SU-DHL-6 (cell line): ENCODE measurements around the gene SEMA6D.
"Not testable (repeated sequence)": the region's sequence is repeated elsewhere in the genome, so short reads cannot be mapped to it uniquely, and the experiment has no call there.

Experiments
- H2AFZ ChIP-seq: fragments of 200-600 bp; sonication (generic); 2 replicates; pipeline ENCODE4 v1.6.1; 2014; ENCODE audit warnings: low read depth, mild to moderate bottlenecking, moderate library complexity, mixed read lengths, antibody characterized with exemption, low read length; ENCODE audit not compliant: severe bottlenecking
- H3F3A ChIP-seq: fragments of 200-600 bp; shearing (Covaris generic); 2 replicates; pipeline ENCODE4 v1.6.0; 2016; ENCODE audit warnings: antibody characterized with exemption, mild to moderate bottlenecking; ENCODE audit not compliant: insufficient read depth
- H3K27ac ChIP-seq: fragments of 200-600 bp; sonication (generic); 2 replicates; pipeline ENCODE4 v1.5.1; 2016; ENCODE audit warnings: low read depth, mild to moderate bottlenecking, low read length, moderate library complexity, mixed read lengths
- H3K27me3 ChIP-seq: fragments of 200-600 bp; sonication (generic), shearing (Covaris generic); 2 replicates; pipeline ENCODE4 v1.6.0; 2014; ENCODE audit warnings: mild to moderate bottlenecking, low read length
- H3K36me3 ChIP-seq: fragments of 200-600 bp; sonication (generic); 2 replicates; pipeline ENCODE4 v1.6.1; 2014; ENCODE audit warnings: mild to moderate bottlenecking, low read length, mixed read lengths
- H3K4me2 ChIP-seq: fragments of 300-600, 200-600 bp; shearing (Covaris generic), sonication (generic); 2 replicates; pipeline ENCODE4 v1.6.0; 2014; ENCODE audit warnings: low read length, low read depth, mild to moderate bottlenecking; ENCODE audit not compliant: poor library complexity, severe bottlenecking
- H3K4me3 ChIP-seq: fragments of 200-600 bp; sonication (generic); 2 replicates; pipeline ENCODE4 v1.5.1; 2014; ENCODE audit warnings: antibody characterized with exemption, low read length, mild to moderate bottlenecking, mixed read lengths; ENCODE audit not compliant: insufficient read depth, poor library complexity, severe bottlenecking
- H3K79me2 ChIP-seq: fragments of 200-600 bp; sonication (generic); 2 replicates; pipeline ENCODE4 v1.6.1; 2014; ENCODE audit warnings: mild to moderate bottlenecking, low read length, moderate library complexity; ENCODE audit not compliant: insufficient read depth
- H3K9ac ChIP-seq: fragments of 200-600 bp; sonication (generic); 2 replicates; pipeline ENCODE4 v1.7.0; 2014; ENCODE audit warnings: mild to moderate bottlenecking, low read length
- H3K9me2 ChIP-seq: fragments of 200-600 bp; sonication (generic); replicated peaks from 2 replicates; pipeline ENCODE4 v1.6.1; 2014; ENCODE audit warnings: low read length; ENCODE audit not compliant: insufficient read depth
- H3K9me3 ChIP-seq: fragments of 200-600 bp; sonication (generic); 2 replicates; pipeline ENCODE4 v1.6.1; 2014; ENCODE audit warnings: low read length, mixed read lengths; ENCODE audit not compliant: insufficient read depth
- H4K20me1 ChIP-seq: fragments of 200-600 bp; sonication (generic); 2 replicates; pipeline ENCODE4 v1.6.1; 2014; ENCODE audit warnings: low read depth, mild to moderate bottlenecking, antibody characterized with exemption, low read length, moderate library complexity, mixed read lengths
- CTCF ChIP-seq: fragments of 200-600 bp; sonication (generic); IDR thresholded peaks from one replicate; pipeline ENCODE4 v1.5.1; 2017; ENCODE audit warnings: antibody characterized with exemption, mild to moderate bottlenecking, low read length, moderate library complexity; ENCODE audit not compliant: insufficient read depth, poor library complexity, severe bottlenecking
- EZH2phosphoT487 ChIP-seq: fragments of 200-600 bp; sonication (generic), shearing (Covaris generic); conservative IDR thresholded peaks from 2 replicates; pipeline ENCODE4 v1.6.1; 2018; ENCODE audit warnings: mild to moderate bottlenecking, antibody characterized with exemption, low read length, moderate library complexity, mixed read lengths

Gene SEMA6D

GRCh38 chr15:47736143-47736786, 19.0 kb downstream of the SEMA6D start:
- Histone ChIP-seq H3K79me2 (no peaks in the 10 kb centered on the region), H2AFZ (no peak overlapping the region), H3K4me3 (no peak overlapping the region), H3K4me2 (no peak overlapping the region), H3K27ac (no peak overlapping the region), H3K36me3 (no peaks in the 10 kb centered on the region), H3K9me2 (no peaks in the 10 kb centered on the region), H3K9me3 (no peaks in the 10 kb centered on the region), H3K27me3 (no peaks in the 10 kb centered on the region), H3F3A (no peaks in the 10 kb centered on the region), H3K9ac (no peak overlapping the region), H4K20me1 (no peaks in the 10 kb centered on the region)
- TF ChIP-seq CTCF (no peak), EZH2phosphoT487 (no peak)

GRCh38 chr15:47737477-47737876, 20.2 kb downstream of the SEMA6D start:
- Histone ChIP-seq H3K4me3 (no peak overlapping the region), H3K9ac (no peak overlapping the region), H2AFZ (no peak overlapping the region), H3K27me3 (no peaks in the 10 kb centered on the region), H3K79me2 (no peaks in the 10 kb centered on the region), H3F3A (no peaks in the 10 kb centered on the region), H3K36me3 (no peaks in the 10 kb centered on the region), H3K9me2 (no peaks in the 10 kb centered on the region), H3K4me2 (no peak overlapping the region), H4K20me1 (no peaks in the 10 kb centered on the region), H3K27ac (no peak overlapping the region), H3K9me3 (no peaks in the 10 kb centered on the region)
- TF ChIP-seq EZH2phosphoT487: no peak

GRCh38 chr15:47738144-47738825, 21.0 kb downstream of the SEMA6D start:
- not testable (repeated sequence) for H3K9me3 ChIP-seq, H3F3A ChIP-seq, H3K79me2 ChIP-seq, H3K9ac ChIP-seq, H3K27ac ChIP-seq, H3K4me3 ChIP-seq, H3K36me3 ChIP-seq, H3K9me2 ChIP-seq, H3K27me3 ChIP-seq, H4K20me1 ChIP-seq, H2AFZ ChIP-seq, H3K4me2 ChIP-seq

- no peak overlapping the region for H3K27ac ChIP-seq
- TF ChIP-seq CTCF (no peak), EZH2phosphoT487 (no peak)
- no peaks in the 10 kb centered on the region for H3K9me2 ChIP-seq
- no peak overlapping the region for H3K9ac ChIP-seq
- H3K9me3 ChIP-seq: no peaks in the 10 kb centered on the region
- no peaks in the 10 kb centered on the region for H3K36me3 ChIP-seq
- no peaks in the 10 kb centered on the region for H4K20me1 ChIP-seq
- H3K79me2 ChIP-seq: no peaks in the 10 kb centered on the region
- H3K27me3 ChIP-seq: no peaks in the 10 kb centered on the region
- H3F3A ChIP-seq: no peaks in the 10 kb centered on the region
- no peak overlapping the region for H2AFZ ChIP-seq
- H3K4me2 ChIP-seq: no peak overlapping the region
- no peak overlapping the region for H3K4me3 ChIP-seq
Observed at GRCh38 chr15:47741082-47741481, 23.8 kb downstream of the SEMA6D start.
